NB4 (cell line): ENCODE results near the gene LRRC63.
A peak's percentile ranks its signal among the peaks of the same experiment; 100 is the strongest.

Source experiments
- DNase-seq: peaks from one replicate; pipeline ENCODE4 v3.0.0; 2010; ENCODE audit warnings: low read depth
- H3K4me3 ChIP-seq: one replicate; pipeline ENCODE4 v1.5.1; 2011; ENCODE audit warnings: mild to moderate bottlenecking, low read depth, low read length, moderate library complexity
- CTCF ChIP-seq: IDR thresholded peaks from one replicate; pipeline ENCODE4 v1.5.1; 2012; ENCODE audit warnings: low read depth, low read length
- MAX ChIP-seq: IDR thresholded peaks from 2 replicates; pipeline ENCODE4 v1.6.1; 2011; ENCODE audit warnings: low read depth, low read length
- MYC ChIP-seq: IDR thresholded peaks from 2 replicates; pipeline ENCODE4 v1.6.1; 2011; ENCODE audit warnings: low read depth, low read length
- POLR2A ChIP-seq: IDR thresholded peaks from 2 replicates; pipeline ENCODE4 v1.6.1; 2011; ENCODE audit warnings: mild to moderate bottlenecking; ENCODE audit not compliant: insufficient read length; ENCODE audit errors: extremely low read depth

LRRC63 gene

GRCh38 chr13:46168341-46168740 is 43.4 kb upstream of the LRRC63 start:
- TF ChIP-seq MAX (peak; percentile 98), MYC (peak; percentile 94), POLR2A (peak; percentile 48), CTCF (no peak)
- peak overlapping the region; percentile 58 for H3K4me3 ChIP-seq
- peak; percentile 96 for DNase-seq

- no peak for TF ChIP-seq MYC
- DNase-seq, result peak; percentile 78
- H3K4me3 ChIP-seq, result peak overlapping the region; percentile 58
Observed at GRCh38 chr13:46168783-46169182, 42.9 kb upstream of the LRRC63 start.

GRCh38 chr13:46169758-46170157 is 42.0 kb upstream of the LRRC63 start:
- no peak for TF ChIP-seq MYC
- no peak for TF ChIP-seq CTCF
- TF ChIP-seq POLR2A, result no peak
- no peak for TF ChIP-seq MAX
- H3K4me3 ChIP-seq, result peak overlapping the region; percentile 57
- no peak for DNase-seq

- TF ChIP-seq MAX (no peak), POLR2A (no peak), CTCF (no peak), MYC (no peak)
- DNase-seq, result peak; percentile 32
Observed at GRCh38 chr13:46170268-46170667, 41.5 kb upstream of the LRRC63 start.

GRCh38 chr13:46170687-46171086 is 41.0 kb upstream of the LRRC63 start:
- peak; percentile 93 for DNase-seq
- TF ChIP-seq CTCF (no peak), POLR2A (no peak), MYC (peak; percentile 48; the same call in 1 of the 2 replicates), MAX (0 out of 2 replicates have a peak, but pooled peaks have one; percentile 10)
- peak overlapping the region; percentile 57 for H3K4me3 ChIP-seq

More at GRCh38 chr13:46170268-46170667, 41.5 kb upstream of the LRRC63 start:
- peak overlapping the region; percentile 57 for H3K4me3 ChIP-seq

GRCh38 chr13:46171217-46171616 is 40.5 kb upstream of the LRRC63 start:
- H3K4me3 ChIP-seq, result peak overlapping the region; percentile 57
- TF ChIP-seq CTCF (no peak), MYC (0 out of 2 replicates have a peak, but pooled peaks have one; percentile 56), POLR2A (peak; percentile 14), MAX (no peak)
- peak; percentile 81 for DNase-seq
